Measurements from ENCODE around the gene KRTAP12-1. TPM values are rescaled to one million over a fixed set of nuclear protein-coding genes. Genes with fewer than 3 reads are reported as not detected.

The KRTAP12-1 gene
- total and polyA plus RNA-seq, 9 of the 15 experiments (the other 6 are each of a cell fraction or from before 2014, with no cell fraction given), result not detected

GRCh38 chr21:44702111-44702972 is 20.4 kb upstream of the KRTAP12-1 start:
- CTCF ChIA-PET (ENCODE audit: low intra/inter-chr PET ratio), result no interaction called here
- Histone ChIP-seq H3K4me1 (replicated peaks in 1 of 2; ENCODE audit: control insufficient read depth in 2 of 2, insufficient read depth in 2 of 2, low read length in 2 of 2) (peaks cover 0 to 14% of the 10 kb centered on the region in 2 experiments; a peak in 1 of 5 replicates), H3K27ac (ENCODE audit: extremely low read depth, low read depth, low read length) (no peak overlapping the region), H4K20me1 (replicated peaks; ENCODE audit: control insufficient read depth, insufficient read depth, low read length) (no peaks in the 10 kb centered on the region; the same call in 1 of the 2 replicates), H3K4me2 (ENCODE audit: insufficient read depth, low read length) (no peak overlapping the region), H3K9me3 (replicated peaks; ENCODE audit: control insufficient read depth, insufficient read depth, low read depth, low read length) (no peaks in the 10 kb centered on the region), H3K4me3 (no peak overlapping the region), H3K9me1 (ENCODE audit: control insufficient read depth, insufficient read depth, low read length) (peaks cover 3% of the 10 kb centered on the region), H3K9ac (ENCODE audit: insufficient read depth in 1 of 2, low read depth in 2 of 2, low read length in 2 of 2) (no peak overlapping the region), H3K79me2 (ENCODE audit: control insufficient read depth, insufficient read depth, low read length) (no peaks in the 10 kb centered on the region), H3K27me3 (ENCODE audit: control insufficient read depth in 2 of 2, insufficient read depth in 2 of 2, low read length in 2 of 2) (peaks cover 40 to 79% of the 10 kb centered on the region in 2 experiments), H2AFZ (ENCODE audit: low read depth, low read length) (no peak overlapping the region), H3K36me3 (ENCODE audit: control insufficient read depth, insufficient read depth, low read length) (no peaks in the 10 kb centered on the region)
- ATAC-seq (no peak), FAIRE-seq (no peak), DNase-seq (ENCODE audit: extremely low read depth in 1 of 4, low spot score in 3 of 4) (no peak)
- intact Hi-C loops (cut with micrococcal nuclease) (no loop called here), in situ Hi-C loops (cut with MboI) (no loop called here)
- POLR2A ChIA-PET, result interaction anchor here (0.6 to 1.1 kb wide), 2 partner anchors 11 to 25 kb away, joined by 3 read pairs; no protein-coding TSS in a partner anchor
- no TSS peak for BruUV-seq (replicated peaks)
- WGBS (ENCODE audit: insufficient coverage, low coverage, missing lambda C conversion rate), result under 1% methylated on average over 21 of the region's 22 CpGs
- TF ChIP-seq AFF1 (IDR thresholded peaks at IDR 0.05; ENCODE audit: low read depth in 1 of 2, partially characterized antibody in 2 of 2) (no peak), ATF6 (CRISPR knock-in tag; IDR thresholded peaks at IDR 0.05) (no peak), NFE2L1 (tag; IDR thresholded peaks at IDR 0.05; ENCODE audit: borderline replicate concordance, low read depth) (no peak), XRCC3 (IDR thresholded peaks at IDR 0.05) (no peak), RAD51 (IDR thresholded peaks at IDR 0.05; ENCODE audit: borderline replicate concordance, low read depth) (no peak), ID3 (CRISPR knock-in tag; IDR thresholded peaks at IDR 0.05) (no peak), ID3 (tag; IDR thresholded peaks at IDR 0.05) (no peak), MAFK (IDR thresholded peaks at IDR 0.05; ENCODE audit: low read length) (no peak), TCF7L2 (IDR thresholded peaks at IDR 0.05; ENCODE audit: low read depth, low read length) (no peak), NFYB (IDR thresholded peaks at IDR 0.05; ENCODE audit: extremely low read depth, insufficient read length) (no peak), ZZZ3 (IDR thresholded peaks at IDR 0.05) (no peak), SOX6 (IDR thresholded peaks at IDR 0.05) (no peak), FOXJ2 (tag; IDR thresholded peaks at IDR 0.05) (no peak), ZNF586 (CRISPR knock-in tag; conservative IDR thresholded peaks at IDR 0.05) (no peak), SIN3A (IDR thresholded peaks at IDR 0.05; ENCODE audit: borderline replicate concordance in 2 of 2, control insufficient read depth in 1 of 2, low read depth in 2 of 2, low read length in 2 of 2) (no peak)
